AG08396 (cell line): ENCODE measurements around the gene DACT3.

Experiments used
- DNase-seq: peaks from one replicate; pipeline ENCODE4 v3.0.0; 2012; ENCODE audit warnings: low spot score, mixed read lengths

DACT3 gene

GRCh38 chr19:46610851-46611770 is 49.9 kb downstream of the DACT3 start:
- no peak for DNase-seq

DNA sequence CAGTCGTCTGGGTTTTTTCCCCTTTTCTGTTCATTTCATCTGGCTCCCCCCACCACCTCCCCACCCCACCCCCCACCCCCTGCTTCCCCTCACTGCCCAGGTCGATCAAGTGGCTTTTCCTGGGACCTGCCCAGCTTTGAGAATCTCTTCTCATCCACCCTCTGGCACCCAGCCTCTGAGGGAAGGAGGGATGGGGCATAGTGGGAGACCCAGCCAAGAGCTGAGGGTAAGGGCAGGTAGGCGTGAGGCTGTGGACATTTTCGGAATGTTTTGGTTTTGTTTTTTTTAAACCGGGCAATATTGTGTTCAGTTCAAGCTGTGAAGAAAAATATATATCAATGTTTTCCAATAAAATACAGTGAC is 50.6 kb downstream of the DACT3 start:
- no peak for DNase-seq

- DNase-seq, result peak; percentile 7
Measured at GRCh38 chr19:46609511-46610412, 51.2 kb downstream of the DACT3 start.

GRCh38 chr19:46608581-46609345 is 52.2 kb downstream of the DACT3 start:
- DNase-seq, result no peak

- no peak for DNase-seq
Measured at GRCh38 chr19:46608178-46608577, 52.8 kb downstream of the DACT3 start.

DNA sequence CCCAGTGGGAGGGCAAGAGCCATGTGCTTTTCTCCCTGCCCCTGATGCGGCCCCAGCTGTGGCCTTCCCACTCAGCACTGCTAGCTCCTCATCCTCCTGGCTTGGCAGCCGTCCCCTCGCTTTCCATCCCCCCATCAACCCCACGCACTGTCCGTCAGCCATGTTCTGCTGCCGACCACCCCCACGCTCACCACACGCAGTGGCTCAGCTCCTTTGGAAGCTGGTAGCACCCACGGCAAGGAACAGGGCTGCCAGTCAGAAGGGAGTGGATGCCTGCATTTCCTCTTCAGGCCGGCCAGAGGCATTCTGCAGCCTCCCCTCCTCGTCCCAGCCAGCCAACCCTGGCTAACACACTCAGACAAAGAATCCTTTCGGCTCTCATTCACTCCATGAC is 53.5 kb downstream of the DACT3 start:
- no peak for DNase-seq

DNA sequence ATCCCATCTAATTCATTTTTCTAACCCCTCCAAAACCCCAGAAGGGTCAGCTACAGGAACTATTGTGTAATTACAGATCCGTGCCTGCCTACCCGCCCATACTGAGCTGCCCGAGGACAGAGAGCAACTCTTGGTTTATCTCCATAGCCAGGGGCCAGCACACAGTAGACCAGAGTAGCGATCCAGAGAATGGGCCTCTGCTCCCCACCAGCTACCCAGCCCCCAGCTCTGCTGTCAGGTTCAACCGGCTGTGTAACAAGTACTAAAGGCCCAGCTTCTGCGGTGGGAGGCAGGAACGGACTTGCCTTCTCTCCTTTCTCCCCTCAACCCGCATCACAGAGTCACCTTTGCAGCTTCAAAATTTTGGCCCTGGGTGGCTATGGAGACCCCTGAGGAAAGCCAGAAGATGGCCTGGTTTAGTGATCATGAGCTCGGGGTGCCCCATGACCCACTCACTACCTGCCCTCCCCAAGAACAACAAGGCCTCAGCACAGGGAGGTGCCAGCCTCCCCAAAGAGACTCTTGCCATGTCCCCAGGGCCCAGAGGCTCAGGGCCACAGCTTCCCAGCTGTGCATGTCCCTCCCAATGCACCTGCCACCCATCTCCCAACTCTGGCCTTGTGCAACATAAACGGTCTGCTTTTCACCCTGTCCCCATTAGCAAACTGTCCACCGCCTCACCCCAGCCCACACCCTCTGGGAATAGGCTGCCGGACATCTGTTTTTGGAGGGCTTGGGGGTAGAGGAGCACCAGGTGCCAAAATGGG is 54.1 kb downstream of the DACT3 start:
- DNase-seq, result no peak

GRCh38 chr19:46606019-46606418 is 55.0 kb downstream of the DACT3 start:
- no peak for DNase-seq

DNA sequence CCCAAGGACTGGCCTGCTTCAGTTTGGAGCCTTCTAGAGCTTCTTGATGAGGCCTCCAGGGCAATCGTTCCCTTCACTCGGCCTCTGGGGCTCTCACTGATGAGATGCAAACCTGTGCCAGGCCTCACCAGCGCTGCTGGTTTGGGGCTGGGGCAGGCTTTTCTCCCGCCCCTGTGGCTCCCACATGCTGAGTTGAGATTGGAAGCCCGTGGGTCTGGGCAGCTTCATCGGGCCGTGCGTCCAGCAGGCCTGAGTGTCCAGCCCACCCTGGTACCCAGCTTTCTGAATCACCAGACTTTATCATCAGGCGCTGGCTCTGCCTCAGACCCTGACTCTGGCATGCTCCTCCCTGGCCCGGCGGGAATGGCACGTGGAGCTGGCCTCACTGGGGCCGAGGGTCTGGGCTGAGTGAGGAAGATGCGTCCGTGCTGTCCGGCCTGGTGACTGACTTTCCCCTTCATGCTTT is 55.6 kb downstream of the DACT3 start:
- no peak for DNase-seq

DNA sequence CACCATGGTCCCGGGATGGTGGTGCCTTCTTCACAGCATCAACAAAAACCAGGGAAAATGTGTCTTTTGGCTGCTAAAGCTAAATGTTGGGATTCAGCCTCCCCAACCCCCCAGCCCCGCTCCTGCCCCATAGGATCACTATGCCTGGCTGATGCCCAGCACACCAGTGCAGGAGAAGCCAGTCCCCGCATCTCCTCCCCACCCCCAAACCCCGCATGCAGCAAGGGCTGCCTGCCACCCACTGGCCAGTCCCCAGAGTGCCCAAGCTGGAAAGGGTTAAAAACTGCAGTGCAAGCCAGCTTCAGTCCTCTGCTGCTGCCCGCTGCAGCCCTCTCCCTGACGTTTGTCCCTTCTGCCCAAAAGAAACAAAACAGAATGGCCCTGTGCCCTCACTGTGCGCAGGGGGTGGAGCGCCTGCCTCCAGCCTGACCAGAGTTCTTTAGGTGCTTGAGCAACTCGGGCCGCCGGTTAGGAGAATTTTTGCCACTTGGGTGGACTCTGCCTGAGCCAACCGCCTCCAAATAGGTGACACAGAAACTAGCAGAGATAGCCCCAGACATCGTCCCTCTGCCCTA is 56.1 kb downstream of the DACT3 start:
- peak; percentile 9 for DNase-seq

DNA sequence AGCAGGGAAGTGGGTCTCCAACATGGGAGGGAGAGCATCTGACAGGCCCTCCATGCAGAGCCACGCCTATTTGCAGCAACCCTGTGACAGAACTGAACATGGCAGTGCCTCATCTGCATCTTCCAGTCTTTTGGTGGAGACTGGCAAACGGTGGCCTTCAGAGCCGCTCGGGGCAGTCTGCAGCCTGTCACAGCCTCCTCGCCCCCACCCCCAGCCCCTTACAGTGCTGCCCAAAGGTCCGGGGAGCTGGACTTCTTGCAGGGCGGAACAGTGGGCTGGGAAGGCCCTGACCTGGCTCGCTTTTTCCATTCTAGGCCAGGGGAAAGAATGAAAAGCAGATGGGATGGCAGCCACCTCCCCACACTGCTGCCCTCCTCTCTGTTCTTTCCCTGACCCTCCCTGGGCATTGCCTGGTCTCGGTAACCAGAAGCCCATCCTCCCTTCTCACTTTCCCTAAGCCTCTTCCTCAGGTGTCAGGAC is 57.2 kb downstream of the DACT3 start:
- peak; percentile 6 for DNase-seq

GRCh38 chr19:46603195-46603637 is 57.8 kb downstream of the DACT3 start:
- DNase-seq, result no peak

DNA sequence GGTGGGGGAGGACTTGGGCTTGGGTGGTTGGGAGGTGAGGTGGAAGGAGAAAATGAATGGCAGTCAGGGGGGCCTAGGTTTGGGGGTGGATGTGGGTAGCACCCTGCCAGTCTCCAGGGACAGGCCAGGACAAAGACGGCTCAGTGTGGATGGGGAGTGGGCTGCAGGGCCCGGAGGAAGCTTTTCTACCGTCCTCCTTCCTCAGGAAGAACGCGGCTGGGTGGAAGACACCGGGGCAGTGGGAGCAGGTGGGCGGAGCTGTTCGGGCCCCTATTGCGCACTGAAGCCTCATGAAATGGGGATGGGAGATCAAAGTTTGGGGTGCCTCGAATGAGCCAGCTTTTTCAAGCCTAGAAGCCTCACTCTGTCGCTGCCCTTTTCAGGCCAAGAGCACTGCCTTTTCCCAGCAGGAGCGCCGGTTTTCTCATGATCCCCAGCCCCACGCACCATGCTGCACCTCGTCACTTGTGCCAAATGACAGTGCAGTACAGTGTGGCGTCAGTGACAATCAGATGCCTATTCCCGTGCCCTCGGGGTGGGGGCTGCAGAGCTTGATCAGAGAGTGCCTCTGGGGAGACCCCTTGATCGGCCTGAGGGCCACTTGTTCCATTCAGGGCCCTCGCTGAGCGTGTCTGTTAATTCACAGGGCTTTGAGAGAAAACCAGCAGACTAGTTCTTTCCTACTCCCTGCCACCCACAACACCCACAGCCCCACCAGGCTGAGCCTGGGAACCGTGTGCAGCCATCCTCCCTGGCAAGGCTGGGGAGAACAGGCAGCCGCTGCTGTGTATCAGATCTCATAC is 58.4 kb downstream of the DACT3 start:
- DNase-seq, result peak; percentile 46

DNA sequence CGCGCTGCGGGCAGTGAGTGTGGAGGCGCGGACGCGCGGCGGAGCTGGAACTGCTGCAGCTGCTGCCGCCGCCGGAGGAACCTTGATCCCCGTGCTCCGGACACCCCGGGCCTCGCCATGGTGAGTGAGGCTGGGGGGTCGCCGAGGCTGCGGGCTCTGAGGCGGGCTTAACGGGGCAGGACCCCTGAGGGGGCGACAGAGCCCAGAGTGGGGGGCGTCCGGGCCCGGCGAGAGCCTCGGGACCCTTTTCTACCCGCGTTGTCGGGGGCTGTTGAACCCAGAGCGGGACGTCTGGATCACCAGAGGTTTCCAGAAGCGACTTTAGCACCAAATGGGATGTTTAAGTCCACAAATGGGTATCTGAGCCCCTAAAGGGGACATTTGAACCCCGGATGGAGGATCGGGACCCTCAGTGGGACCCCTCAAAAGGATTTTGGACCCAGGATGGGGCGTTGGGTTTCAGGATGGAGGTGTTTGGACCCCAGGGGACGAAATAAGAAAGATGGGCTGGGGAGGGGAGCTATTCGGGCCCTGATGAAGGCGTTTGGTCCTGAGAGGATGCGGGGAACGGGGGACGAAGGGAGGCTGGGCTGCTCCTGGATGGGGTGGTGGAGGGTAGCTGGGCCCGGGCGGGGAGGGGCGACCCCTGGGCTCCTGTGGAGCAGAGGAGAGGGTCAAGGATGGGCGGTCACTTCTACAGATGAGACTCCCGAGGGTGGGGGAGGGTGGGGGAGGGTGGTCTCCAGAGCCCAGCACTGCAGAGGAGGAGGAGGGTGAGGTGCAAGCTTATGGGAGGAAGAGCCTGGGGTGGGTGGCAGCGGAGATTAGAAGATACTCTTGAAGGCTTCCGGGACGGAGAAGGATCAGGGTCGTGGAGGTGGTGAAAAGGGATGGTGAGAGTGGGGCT is 59.4 kb downstream of the DACT3 start, which contains the start of gene CALM3:
TSS of gene CALM3 (plus strand) at position 13 of the 907 bp plus-strand sequence. CDS start at position 118, 105 bp downstream.
- DNase-seq, result peak; percentile 24

DNA sequence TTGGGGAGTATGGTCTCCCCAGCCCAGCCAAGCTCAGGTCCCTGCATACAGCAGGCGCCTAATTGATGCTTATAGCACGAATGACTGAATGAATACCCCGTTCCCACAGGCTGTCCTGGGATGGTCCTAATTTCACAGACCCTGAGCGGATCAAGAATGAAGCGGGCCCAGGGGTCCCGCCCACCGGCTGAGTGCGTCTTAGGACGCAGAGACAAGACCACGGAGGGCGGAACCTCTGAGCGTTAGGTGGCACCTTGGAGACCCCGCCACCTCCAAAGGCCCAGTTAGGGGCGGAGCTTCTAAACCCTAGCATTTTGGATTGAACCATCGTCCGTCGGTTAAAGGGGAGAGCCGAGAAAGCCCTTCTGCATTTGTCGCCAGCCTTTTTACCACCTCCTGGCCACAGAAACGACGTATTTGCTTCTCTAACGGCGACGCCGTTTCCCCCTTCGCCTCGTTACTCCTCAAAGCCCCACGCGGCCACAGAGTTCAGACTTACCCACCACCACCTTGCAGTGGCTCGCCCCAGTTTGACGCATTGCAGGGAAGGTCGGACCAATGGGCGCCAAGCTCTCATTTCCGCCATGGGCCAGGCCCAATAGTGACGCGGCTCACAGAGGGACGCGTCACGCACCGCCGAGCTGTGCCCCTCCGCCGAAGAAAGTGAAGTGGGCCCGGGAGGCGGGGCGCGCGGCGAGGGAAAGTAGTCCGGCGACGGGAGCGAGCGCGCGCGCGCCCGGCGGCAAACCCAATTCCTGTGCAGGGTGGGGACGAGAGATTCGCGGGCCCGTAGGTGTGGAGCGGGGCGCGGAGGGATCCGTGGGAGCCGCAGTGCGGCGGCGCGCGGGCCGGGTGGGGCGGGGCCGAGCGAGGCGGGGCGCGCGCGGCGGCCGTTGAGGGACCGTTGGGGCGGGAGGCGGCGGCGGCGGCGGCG is 60.3 kb downstream of the DACT3 start:
- DNase-seq, result peak; percentile 98

GRCh38 chr19:46599716-46600373 is 61.1 kb downstream of the DACT3 start:
- no peak for DNase-seq

GRCh38 chr19:46598372-46598917 is 62.5 kb downstream of the DACT3 start:
- no peak for DNase-seq
